ENCODE results near the gene NOC2L. TPM values are rescaled to one million over a fixed set of nuclear protein-coding genes. Genes with fewer than 3 reads are reported as not detected.

The NOC2L gene
- total RNA-seq, 1 donor from 2014 or later: 46.5 TPM

DNA sequence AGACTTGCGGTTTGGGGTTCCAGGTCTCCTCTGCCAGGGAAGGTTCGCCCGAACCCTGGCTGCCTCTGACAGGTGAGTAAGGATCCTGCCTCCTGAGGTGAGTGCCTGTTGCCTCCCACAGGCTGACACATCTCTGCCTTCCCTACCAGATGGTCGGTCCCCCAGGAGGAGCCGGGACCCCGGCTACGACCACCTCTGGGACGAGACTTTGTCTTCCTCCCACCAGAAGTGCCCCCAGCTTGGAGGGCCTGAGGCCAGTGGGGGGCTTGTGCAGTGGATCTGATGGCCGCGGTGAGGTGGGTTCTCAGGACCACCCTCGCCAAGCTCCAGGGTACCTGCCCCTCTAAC, 15.2 kb upstream of the NOC2L start:
- TF ChIP-seq, protein P1, sequence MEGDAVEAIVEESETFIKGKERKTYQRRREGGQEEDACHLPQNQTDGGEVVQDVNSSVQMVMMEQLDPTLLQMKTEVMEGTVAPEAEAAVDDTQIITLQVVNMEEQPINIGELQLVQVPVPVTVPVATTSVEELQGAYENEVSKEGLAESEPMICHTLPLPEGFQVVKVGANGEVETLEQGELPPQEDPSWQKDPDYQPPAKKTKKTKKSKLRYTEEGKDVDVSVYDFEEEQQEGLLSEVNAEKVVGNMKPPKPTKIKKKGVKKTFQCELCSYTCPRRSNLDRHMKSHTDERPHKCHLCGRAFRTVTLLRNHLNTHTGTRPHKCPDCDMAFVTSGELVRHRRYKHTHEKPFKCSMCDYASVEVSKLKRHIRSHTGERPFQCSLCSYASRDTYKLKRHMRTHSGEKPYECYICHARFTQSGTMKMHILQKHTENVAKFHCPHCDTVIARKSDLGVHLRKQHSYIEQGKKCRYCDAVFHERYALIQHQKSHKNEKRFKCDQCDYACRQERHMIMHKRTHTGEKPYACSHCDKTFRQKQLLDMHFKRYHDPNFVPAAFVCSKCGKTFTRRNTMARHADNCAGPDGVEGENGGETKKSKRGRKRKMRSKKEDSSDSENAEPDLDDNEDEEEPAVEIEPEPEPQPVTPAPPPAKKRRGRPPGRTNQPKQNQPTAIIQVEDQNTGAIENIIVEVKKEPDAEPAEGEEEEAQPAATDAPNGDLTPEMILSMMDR (IDR thresholded peaks at IDR 0.05): no peak
- no peak overlapping the region for H3K27ac ChIP-seq
- DNase-seq (no peak), ATAC-seq (no peak)
- H3K36me3 ChIP-seq: no peaks in the 10 kb centered on the region
- H3K9me3 ChIP-seq: no peaks in the 10 kb centered on the region
- H3K27me3 ChIP-seq (ENCODE audit: low read depth): peaks cover 64% of the 10 kb centered on the region
- peaks cover 11% of the 10 kb centered on the region for H3K4me1 ChIP-seq
- intact Hi-C loops (cut with DNase I): no loop called here
- no peak overlapping the region for H3K4me3 ChIP-seq

DNA sequence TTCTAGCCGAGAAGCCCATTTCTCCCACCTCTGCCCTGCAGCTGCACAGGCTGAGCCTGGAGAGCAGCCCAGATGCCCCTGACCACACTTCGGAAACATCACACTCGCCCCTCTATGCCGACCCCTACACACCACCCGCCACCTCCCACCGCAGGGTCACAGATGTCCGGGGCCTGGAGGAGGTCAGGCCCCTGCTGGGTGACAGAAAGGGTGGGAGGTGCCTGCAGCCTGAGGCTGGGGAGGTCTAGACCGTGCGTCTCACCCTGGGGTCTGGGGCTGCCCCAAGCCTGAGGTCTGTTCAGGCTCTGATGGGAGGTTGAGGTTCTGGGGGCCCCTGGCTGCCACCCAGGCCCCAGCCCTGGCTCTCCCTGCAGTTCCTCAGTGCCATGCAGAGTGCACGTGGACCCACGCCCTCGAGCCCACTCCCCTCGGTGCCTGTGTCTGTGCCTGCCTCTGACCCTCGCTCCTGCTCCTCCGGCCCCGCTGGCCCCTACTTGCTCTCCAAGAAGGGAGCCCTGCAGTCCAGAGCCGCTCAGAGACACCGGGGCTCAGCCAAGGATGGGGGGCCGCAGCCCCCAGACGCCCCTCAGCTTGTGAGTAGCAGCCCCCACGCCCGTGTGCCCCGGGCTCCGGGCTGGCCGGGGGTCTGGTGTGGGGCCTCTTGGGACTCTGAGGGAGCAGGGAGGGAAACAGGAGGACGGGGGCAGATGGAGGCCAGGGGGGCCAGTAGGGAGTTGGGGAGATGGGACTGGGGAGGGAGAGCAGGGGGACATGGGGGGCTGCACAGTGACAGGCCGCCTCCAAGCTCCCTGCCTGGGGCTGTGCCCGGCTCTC, 14.6 kb upstream of the NOC2L start:
- intact Hi-C loops (cut with DNase I): no loop called here
- Histone ChIP-seq H3K36me3 (no peaks in the 10 kb centered on the region), H3K27ac (no peak overlapping the region), H3K4me1 (peaks cover 11% of the 10 kb centered on the region), H3K9me3 (no peaks in the 10 kb centered on the region), H3K4me3 (no peak overlapping the region), H3K27me3 (ENCODE audit: low read depth) (peaks cover 65% of the 10 kb centered on the region)
- TF ChIP-seq, protein P1 (IDR thresholded peaks at IDR 0.05): no peak
- no peak for ATAC-seq
- no peak for DNase-seq

DNA sequence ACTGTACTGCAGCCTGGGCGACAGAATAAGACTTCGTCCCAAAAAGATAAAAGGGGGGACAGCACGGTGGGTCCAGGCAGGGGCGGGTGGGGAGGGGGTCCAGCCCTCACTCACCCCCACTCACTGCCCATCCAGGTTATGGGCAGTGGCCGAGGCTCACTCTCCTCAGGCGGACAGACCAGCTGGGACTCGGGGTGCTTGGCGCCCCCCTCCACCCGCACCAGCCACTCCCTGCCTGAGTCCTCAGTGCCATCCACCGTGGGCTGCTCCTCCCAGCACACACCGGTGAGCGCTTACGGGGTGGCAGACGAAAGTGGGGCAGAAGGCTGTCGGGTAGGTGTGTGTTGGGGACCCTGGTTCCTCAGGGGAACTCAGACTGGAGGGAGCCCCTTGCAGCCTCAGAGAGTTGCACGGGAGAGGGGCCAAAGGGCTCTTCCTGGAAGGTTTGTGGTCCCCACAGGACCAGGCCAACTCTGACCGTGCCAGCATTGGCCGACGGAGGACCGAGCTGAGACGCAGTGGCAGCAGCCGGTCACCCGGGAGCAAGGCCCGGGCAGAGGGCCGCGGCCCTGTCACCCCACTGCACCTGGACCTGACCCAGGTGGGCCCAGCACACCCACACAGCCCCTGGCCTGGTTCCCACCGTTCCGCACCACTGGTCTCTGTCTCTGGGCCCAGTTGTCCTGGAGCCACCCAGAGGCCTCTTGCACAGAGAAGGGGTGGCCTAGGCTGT, 13.8 kb upstream of the NOC2L start:
- intact Hi-C loops (cut with DNase I): no loop called here
- DNase-seq (no peak), ATAC-seq (no peak)
- Histone ChIP-seq H3K36me3 (no peaks in the 10 kb centered on the region), H3K4me3 (no peak overlapping the region), H3K9me3 (no peaks in the 10 kb centered on the region), H3K27me3 (ENCODE audit: low read depth) (peaks cover 69% of the 10 kb centered on the region), H3K27ac (no peak overlapping the region), H3K4me1 (peaks cover 11% of the 10 kb centered on the region)
- TF ChIP-seq, protein P1 (IDR thresholded peaks at IDR 0.05): no peak

DNA sequence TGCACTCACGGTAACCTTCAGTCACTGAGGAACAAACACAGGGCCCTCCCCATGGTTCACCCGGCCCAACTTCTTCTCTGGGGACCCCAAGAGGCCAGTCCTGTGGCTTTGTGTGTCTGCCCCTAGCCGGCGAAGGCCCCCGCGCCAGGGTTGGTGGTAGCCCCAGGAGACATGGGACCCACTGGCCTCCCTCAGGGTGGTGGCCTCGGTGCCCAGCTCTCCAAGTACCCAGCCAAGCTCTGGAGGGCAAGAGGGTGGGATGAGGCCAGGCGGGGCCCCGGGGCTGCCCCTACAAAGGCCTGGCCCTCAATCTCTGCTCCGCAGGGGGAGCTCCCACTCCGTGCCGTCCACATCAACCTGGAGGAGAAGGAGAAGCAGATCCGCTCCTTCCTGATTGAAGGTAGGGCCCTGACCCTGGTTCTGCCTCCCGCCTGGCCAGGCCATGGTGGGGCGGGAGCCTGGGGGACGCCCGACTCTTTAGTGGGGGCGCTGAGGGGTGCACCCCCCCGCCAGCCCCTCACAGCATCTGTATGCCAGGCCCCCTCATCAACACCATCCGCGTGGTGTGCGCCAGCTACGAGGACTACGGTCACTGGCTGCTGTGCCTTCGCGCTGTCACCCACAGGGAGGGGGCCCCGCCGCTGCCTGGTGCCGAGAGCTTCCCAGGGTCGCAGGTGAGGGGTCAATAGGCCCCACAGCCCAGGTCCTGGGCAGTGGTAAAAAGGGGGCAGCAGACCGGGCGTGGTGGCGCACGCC, 12.9 kb upstream of the NOC2L start:
- TF ChIP-seq, protein P1 (IDR thresholded peaks at IDR 0.05): no peak
- H3K27ac ChIP-seq: no peak overlapping the region
- H3K9me3 ChIP-seq: no peaks in the 10 kb centered on the region
- ATAC-seq (no peak), DNase-seq (no peak)
- intact Hi-C loops (cut with DNase I): no loop called here
- H3K4me3 ChIP-seq: no peak overlapping the region
- H3K36me3 ChIP-seq: no peaks in the 10 kb centered on the region
- H3K27me3 ChIP-seq (ENCODE audit: low read depth): peaks cover 72% of the 10 kb centered on the region
- H3K4me1 ChIP-seq: peaks cover 16% of the 10 kb centered on the region

DNA sequence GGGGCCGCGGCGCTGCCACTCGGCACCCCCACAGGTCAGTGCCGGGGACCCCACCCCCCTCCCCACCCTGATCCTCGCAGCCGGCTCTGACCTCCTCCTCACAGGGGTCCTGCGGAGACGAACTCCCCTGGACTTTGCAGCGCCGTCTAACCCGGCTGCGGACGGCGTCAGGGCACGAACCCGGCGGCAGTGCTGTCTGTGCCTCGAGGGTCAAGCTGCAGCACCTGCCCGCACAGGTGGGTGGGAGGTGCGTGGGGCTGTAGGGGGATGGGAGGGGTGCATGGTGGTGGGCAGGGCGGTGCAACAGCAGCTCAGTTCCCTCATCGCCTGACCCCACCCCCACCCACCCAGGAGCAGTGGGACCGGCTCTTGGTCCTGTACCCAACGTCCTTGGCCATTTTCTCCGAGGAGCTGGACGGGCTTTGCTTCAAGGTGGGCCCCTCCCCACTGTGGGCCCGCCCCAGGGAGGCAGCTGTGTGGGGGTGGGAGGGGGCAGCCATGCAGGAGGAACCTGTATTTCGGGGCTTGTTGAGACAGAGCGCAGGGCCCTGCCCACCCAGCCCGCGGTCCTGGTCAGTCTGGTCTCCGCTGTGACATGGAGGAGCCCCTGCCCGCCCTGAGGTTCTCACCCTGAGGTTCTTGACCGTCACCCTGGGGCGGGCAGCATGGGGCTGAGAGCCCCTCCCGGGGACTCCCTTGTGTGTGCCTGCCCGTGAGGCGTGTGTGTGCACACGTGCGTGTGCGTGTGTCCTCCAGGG, 12.1 kb upstream of the NOC2L start:
- TF ChIP-seq, protein P1 (IDR thresholded peaks at IDR 0.05): no peak
- Histone ChIP-seq H3K4me1 (peaks cover 20% of the 10 kb centered on the region), H3K36me3 (no peaks in the 10 kb centered on the region), H3K27me3 (ENCODE audit: low read depth) (peaks cover 69% of the 10 kb centered on the region), H3K9me3 (no peaks in the 10 kb centered on the region), H3K4me3 (no peak overlapping the region), H3K27ac (no peak overlapping the region)
- no peak for ATAC-seq
- DNase-seq: no peak
- intact Hi-C loops (cut with DNase I): no loop called here
